ENCODE data around the gene PDE4B. TPM values are rescaled to one million over a fixed set of nuclear protein-coding genes. Genes with fewer than 3 reads are reported as not detected.

PDE4B gene
- total RNA-seq, 1 donor from 2014 or later: 0.29 TPM

- DNase-seq (ENCODE audit: low spot score, unreplicated experiment): no peak
- no peaks in the 10 kb centered on the region for H3K36me3 Mint-ChIP-seq (ENCODE audit: insufficient read depth)
- peaks cover 4% of the 10 kb centered on the region for H3K27me3 Mint-ChIP-seq
- H3K4me3 Mint-ChIP-seq (ENCODE audit: low read depth): no peak overlapping the region
- peaks cover 2% of the 10 kb centered on the region for H3K4me1 Mint-ChIP-seq (ENCODE audit: low read depth)
- no peak for TF ChIP-seq CTCF (IDR thresholded peaks at IDR 0.05; ENCODE audit: unreplicated experiment)
- no peak overlapping the region for H3K27ac Mint-ChIP-seq
- H3K9me3 Mint-ChIP-seq (ENCODE audit: low read depth): no peaks in the 10 kb centered on the region
These were observed 19.4 kb downstream of the PDE4B start for GRCh38 chr1:65812065-65812464.

- H3K9me3 Mint-ChIP-seq (ENCODE audit: low read depth): no peaks in the 10 kb centered on the region
- H3K4me1 Mint-ChIP-seq (ENCODE audit: low read depth): peaks cover 5% of the 10 kb centered on the region
- H3K27ac Mint-ChIP-seq: no peak overlapping the region
- no peaks in the 10 kb centered on the region for H3K27me3 Mint-ChIP-seq
- no peak overlapping the region for H3K4me3 Mint-ChIP-seq (ENCODE audit: low read depth)
- DNase-seq (ENCODE audit: low spot score, unreplicated experiment): no peak
- TF ChIP-seq CTCF (IDR thresholded peaks at IDR 0.05; ENCODE audit: unreplicated experiment): no peak
- no peaks in the 10 kb centered on the region for H3K36me3 Mint-ChIP-seq (ENCODE audit: insufficient read depth)
These were observed 21.3 kb downstream of the PDE4B start for GRCh38 chr1:65813956-65814355.

- no peak for DNase-seq (ENCODE audit: low spot score, unreplicated experiment)
- Mint-ChIP-seq H3K4me1 (ENCODE audit: low read depth) (peaks cover 5% of the 10 kb centered on the region), H3K9me3 (ENCODE audit: low read depth) (no peaks in the 10 kb centered on the region), H3K27me3 (no peaks in the 10 kb centered on the region), H3K27ac (no peak overlapping the region), H3K36me3 (ENCODE audit: insufficient read depth) (no peaks in the 10 kb centered on the region), H3K4me3 (ENCODE audit: low read depth) (no peak overlapping the region)
- TF ChIP-seq CTCF (IDR thresholded peaks at IDR 0.05; ENCODE audit: unreplicated experiment): no peak
These were observed 22.1 kb downstream of the PDE4B start for GRCh38 chr1:65814752-65815151.

GRCh38 chr1:65817891-65818290 is 25.2 kb downstream of the PDE4B start:
- TF ChIP-seq CTCF (IDR thresholded peaks at IDR 0.05; ENCODE audit: unreplicated experiment): no peak
- Mint-ChIP-seq H3K4me3 (ENCODE audit: low read depth) (no peak overlapping the region), H3K27me3 (no peaks in the 10 kb centered on the region), H3K36me3 (ENCODE audit: insufficient read depth) (no peaks in the 10 kb centered on the region), H3K27ac (no peak overlapping the region), H3K4me1 (ENCODE audit: low read depth) (peaks cover 5% of the 10 kb centered on the region), H3K9me3 (ENCODE audit: low read depth) (no peaks in the 10 kb centered on the region)
- DNase-seq (ENCODE audit: low spot score, unreplicated experiment): no peak

- Mint-ChIP-seq H3K27me3 (no peaks in the 10 kb centered on the region), H3K9me3 (ENCODE audit: low read depth) (no peaks in the 10 kb centered on the region), H3K4me3 (ENCODE audit: low read depth) (no peak overlapping the region), H3K27ac (no peak overlapping the region), H3K4me1 (ENCODE audit: low read depth) (peaks cover 2% of the 10 kb centered on the region), H3K36me3 (ENCODE audit: insufficient read depth) (no peaks in the 10 kb centered on the region)
- no peak for TF ChIP-seq CTCF (IDR thresholded peaks at IDR 0.05; ENCODE audit: unreplicated experiment)
- no peak for DNase-seq (ENCODE audit: low spot score, unreplicated experiment)
These were observed 26.3 kb downstream of the PDE4B start for GRCh38 chr1:65818966-65819365.

Data from progenitor cell of endocrine pancreas (in vitro differentiated cells).